ENCODE measurements around the gene CDKL4.
"Not testable (repeated sequence)": the region's sequence is repeated elsewhere in the genome, so short reads cannot be mapped to it uniquely, and the experiment has no call there.

CDKL4 gene

GRCh38 chr2:39176997-39177396, 66.8 kb downstream of the CDKL4 start:
- no peak for DNase-seq

GRCh38 chr2:39175026-39175812, 68.6 kb downstream of the CDKL4 start:
- no peak for DNase-seq

DNA sequence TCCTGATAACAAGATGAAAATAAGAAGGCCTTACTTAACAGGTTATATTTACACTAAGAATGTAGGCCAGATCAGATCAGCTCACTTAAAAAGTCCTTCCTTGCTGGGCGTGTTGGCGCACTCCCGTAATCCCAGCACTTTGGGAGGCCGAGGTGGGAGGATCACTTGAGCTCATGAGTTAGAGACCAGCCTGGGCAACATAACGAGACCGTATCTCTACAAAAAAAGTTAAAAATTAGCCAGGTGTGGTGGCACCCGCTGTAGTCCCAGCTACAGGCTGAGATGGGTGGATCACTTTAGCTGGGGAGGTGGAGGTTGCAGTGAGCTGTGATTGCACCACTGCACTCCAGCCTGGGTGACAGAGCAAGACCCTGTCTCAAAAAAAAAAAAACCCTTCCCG, 69.7 kb downstream of the CDKL4 start:
- DNase-seq: no peak

DNA sequence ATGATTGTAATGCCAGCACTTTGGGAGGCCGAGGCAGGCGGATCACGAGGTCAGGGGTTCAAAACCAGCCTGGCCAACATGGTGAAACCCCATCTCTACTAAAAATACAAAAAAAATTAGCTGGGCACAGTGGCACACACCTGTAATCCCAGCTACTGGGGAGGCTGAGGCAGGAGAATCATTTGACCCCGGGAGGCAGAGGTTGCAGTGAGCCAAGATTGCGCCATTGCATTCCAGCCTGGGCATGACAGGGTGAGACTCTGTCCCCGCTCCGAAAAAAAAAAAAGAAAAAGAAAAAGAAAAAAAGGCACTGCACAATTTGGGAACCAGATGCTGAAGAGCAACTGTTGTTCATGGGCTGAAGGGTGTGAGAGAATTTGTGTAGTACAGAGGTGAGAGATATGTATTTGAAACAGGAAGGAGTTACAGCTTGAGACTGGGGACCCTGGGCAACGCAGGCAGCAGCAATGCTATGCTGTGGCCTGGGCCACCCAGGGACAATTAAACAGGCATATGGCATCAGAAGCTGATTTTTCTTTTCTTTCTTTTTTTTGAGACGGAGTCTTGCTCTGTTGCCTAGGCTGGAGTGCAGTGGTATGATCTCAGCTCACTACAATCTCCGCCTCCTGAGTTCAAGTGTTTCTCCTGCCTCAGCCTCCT, 71.6 kb downstream of the CDKL4 start:
- not testable (repeated sequence) for DNase-seq

DNA sequence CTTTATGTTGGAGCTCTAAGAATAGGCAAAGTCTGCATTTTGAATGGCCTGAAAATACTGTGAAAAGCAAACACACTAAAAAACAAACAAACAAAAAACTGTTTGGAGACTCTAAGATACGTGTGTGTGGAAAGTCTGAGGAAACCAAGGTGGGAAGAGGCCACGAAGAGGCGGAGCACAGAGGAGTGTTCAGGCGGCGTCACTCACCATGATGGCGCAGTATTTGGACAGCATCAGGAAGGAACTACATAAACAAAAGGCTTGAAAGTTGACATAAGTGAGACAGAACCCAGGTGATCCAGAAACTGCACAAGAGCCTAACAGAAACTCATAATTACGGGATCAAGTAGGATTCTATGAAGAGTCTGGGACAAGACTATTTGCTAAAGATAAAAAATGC, 72.1 kb downstream of the CDKL4 start:
- no peak for DNase-seq

- no peak for DNase-seq
Observed at GRCh38 chr2:39164089-39164488, 79.7 kb downstream of the CDKL4 start.

DNA sequence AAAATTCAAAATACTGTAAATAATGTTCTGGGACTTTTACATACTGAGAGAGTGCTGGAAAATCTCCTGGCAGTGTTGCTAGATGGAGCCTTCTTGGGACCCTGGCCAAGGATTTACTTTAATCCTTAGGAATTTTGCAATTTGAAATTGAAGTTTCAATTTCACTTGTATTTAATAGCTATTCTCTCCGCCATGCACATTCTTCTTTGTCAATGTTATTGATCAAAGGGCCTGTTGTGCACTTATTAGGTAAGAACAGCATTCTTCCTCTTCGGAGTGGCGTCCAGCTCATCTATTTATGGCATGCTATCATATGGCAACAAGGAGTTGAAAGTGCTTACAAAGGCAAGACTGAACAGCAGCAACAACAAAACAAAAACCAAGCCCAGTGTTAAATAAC, 82.8 kb downstream of the CDKL4 start:
- no peak for DNase-seq

DNA sequence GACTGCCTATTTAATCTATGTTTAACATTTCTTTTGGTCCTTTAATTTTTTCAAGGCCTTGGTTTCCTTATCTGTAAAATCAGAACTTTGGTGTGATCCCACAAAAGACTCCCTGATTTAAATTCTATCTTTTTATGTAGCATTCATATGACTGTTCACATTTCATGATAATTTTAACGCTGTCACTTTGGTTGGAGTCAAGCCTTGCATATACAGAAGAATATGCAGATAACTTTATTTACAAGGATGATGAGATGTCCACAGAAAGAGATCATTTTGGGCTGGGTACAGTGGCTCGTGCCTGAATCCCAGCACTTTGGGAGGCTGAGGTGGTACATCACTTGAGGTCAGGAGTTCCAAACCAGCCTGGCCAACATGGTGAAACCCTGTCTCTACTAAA, 84.5 kb downstream of the CDKL4 start:
- no peak for DNase-seq

DNA sequence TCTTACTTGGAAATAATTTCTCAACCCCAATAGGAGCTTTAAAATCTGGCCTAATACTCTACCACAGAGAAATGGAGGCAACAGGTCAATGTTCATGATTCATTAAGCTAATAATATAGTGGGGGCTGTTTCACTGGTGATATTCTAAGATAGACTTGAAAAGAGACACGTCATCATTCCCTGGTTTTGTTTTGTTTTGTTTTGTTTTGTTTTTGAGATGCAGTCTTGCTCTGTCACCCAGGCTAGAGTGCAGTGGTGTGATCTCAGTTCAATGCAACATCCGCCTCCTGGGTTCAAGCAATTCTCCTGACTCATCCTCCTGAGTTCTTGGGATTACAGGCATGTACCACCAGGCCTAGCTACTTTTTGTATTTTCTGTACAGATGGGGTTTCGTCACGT, 85.4 kb downstream of the CDKL4 start:
- no peak for DNase-seq

GRCh38 chr2:39156846-39157245, 86.9 kb downstream of the CDKL4 start:
- no peak for DNase-seq

DNA sequence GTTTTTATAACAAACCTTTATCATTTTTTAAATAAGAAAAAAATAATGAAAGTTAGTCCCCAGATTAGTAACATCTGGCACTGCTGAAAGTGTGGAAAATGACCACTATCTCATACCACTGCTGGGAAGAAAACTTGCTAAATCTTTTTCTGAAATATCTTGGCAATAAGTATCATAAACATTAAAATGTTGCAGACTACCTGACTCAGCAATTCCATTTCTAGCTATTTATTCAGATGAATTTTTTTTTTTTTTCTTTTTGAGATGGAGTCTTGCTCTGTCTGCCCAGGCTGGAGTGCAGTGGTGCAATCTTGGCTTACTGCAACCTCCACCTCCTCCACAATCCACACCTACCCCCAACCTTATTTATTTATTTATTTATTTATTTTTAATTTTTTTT, 87.7 kb downstream of the CDKL4 start:
- DNase-seq: no peak

GRCh38 chr2:39155573-39155972, 88.2 kb downstream of the CDKL4 start:
- not testable (repeated sequence) for DNase-seq

GRCh38 chr2:39154944-39155343, 88.8 kb downstream of the CDKL4 start:
- DNase-seq: no peak

- DNase-seq: no peak
Observed at GRCh38 chr2:39153312-39153711, 90.5 kb downstream of the CDKL4 start.

DNA sequence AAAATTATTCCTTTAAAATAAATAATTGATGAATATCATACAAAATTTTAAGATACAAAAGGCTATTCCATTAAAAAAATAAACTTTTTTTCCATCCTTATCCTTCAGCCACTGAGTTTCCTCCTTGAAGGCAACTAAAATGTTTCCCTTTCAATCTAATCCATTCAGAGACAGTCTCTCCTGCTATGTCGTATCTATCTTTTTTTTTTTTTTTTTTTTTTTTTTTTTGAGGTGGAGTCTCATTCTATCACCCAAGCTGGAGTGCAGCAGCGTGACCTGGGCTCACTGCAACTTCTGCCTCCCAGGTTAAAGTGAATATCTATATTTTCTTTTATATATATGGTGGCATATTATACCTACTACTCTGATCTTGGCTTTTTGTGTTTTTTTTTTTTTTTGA, 91.3 kb downstream of the CDKL4 start:
- no peak for DNase-seq

- DNase-seq: no peak
Observed at GRCh38 chr2:39150890-39151497, 92.8 kb downstream of the CDKL4 start.

- no peak for DNase-seq
Observed at GRCh38 chr2:39150102-39150562, 93.6 kb downstream of the CDKL4 start.

DNA sequence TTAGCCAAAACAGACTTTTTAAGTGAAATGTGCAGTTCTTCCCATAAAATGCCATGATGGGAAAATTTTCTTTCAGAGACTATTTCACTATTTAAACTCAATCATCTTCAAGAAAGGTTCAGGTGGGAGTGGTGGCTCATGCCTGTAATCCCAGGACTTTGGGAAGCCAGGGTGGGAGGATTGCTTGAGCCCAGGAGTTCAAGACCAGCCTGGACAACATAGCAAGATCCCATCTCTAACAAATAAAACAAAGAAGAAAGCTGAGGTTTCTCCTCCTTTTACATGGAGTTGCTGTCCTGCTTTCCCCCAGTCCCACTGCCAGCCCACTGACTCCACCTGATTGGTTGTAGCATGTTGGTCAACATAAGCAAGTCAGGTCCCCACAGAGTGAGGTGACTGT, 97.1 kb downstream of the CDKL4 start:
- no peak for DNase-seq

DNA sequence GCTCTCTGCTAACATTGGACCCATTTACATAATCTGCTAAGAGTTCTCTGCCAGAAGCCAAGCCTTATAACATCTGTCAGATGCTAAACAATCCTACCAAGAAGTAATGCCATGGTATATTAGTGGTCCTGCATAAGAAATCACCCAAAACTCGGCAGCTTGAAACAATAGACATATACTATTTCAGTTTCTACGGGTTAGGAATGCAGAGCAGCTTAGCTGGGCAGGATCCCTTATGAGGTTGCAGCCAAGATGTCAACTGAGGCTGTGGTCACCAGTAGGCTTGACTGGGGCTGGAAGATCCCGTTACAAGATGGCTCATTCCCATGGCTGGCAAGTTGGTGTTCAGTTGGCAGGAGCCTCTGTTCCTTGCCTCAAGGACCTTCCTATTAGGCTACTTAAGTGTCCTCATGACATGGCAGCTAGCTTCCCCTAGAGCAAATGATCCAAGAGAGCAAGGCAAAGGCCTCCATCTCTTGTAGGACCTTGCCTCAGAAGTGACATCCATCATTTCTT, 97.8 kb downstream of the CDKL4 start:
- DNase-seq: no peak

- DNase-seq: no peak
Observed at GRCh38 chr2:39144416-39144815, 99.4 kb downstream of the CDKL4 start.

- no peak for DNase-seq
Observed at GRCh38 chr2:39142904-39143605, 100.7 kb downstream of the CDKL4 start.

- DNase-seq: no peak
Observed at GRCh38 chr2:39141334-39142271, 102.2 kb downstream of the CDKL4 start.
